ENCODE measurements around the gene ENTREP1. TPM values are rescaled to one million over a fixed set of nuclear protein-coding genes. Genes with fewer than 3 reads are reported as not detected.
"Not testable (repeated sequence)": the region's sequence is repeated elsewhere in the genome, so short reads cannot be mapped to it uniquely, and the experiment has no call there.

Gene ENTREP1
- total and polyA plus RNA-seq, 5 donors = 14.7 to 29.2 (median 25.0) TPM

GRCh38 chr9:69431203-69431602 lies 106.2 kb downstream of the ENTREP1 start:
- Histone ChIP-seq H3K4me3 (ENCODE audit: low read length) (no peak overlapping the region), H3K27me3 (ENCODE audit: control insufficient read depth, insufficient read depth) (no peaks in the 10 kb centered on the region), H3K4me1 (ENCODE audit: control insufficient read depth, insufficient read depth, low read length) (no peaks in the 10 kb centered on the region), H3K27ac (ENCODE audit: low read length) (no peak overlapping the region), H3K9me3 (ENCODE audit: control insufficient read depth, low read length) (no peaks in the 10 kb centered on the region)
- no peak for ATAC-seq
- WGBS = 93% methylated on average over 13 of the region's 13 CpGs
- DNase-seq = no peak
- intact Hi-C loops (cut with DNase I) = no loop called here

- H3K4me1 ChIP-seq (ENCODE audit: control insufficient read depth, insufficient read depth, low read length) = no peaks in the 10 kb centered on the region
- DNase-seq (no peak), ATAC-seq (no peak)
- intact Hi-C loops (cut with DNase I) = no loop called here
- H3K27ac ChIP-seq (ENCODE audit: low read length) = no peak overlapping the region
- H3K9me3 ChIP-seq (ENCODE audit: control insufficient read depth, low read length) = no peaks in the 10 kb centered on the region
- no peaks in the 10 kb centered on the region for H3K27me3 ChIP-seq (ENCODE audit: control insufficient read depth, insufficient read depth)
- no peak overlapping the region for H3K4me3 ChIP-seq (ENCODE audit: low read length)
- 90% methylated on average over 1 of the region's 1 CpG for WGBS
Observed at GRCh38 chr9:69431777-69432176, 106.8 kb downstream of the ENTREP1 start.

GRCh38 chr9:69432623-69433022 lies 107.6 kb downstream of the ENTREP1 start:
- ATAC-seq (no peak), DNase-seq (no peak)
- no peaks in the 10 kb centered on the region for H3K9me3 ChIP-seq (ENCODE audit: control insufficient read depth, low read length)
- 93% methylated on average over 11 of the region's 11 CpGs for WGBS
- no peaks in the 10 kb centered on the region for H3K4me1 ChIP-seq (ENCODE audit: control insufficient read depth, insufficient read depth, low read length)
- H3K27me3 ChIP-seq (ENCODE audit: control insufficient read depth, insufficient read depth) = no peaks in the 10 kb centered on the region
- no peak overlapping the region for H3K27ac ChIP-seq (ENCODE audit: low read length)
- intact Hi-C loops (cut with DNase I) = no loop called here
- H3K4me3 ChIP-seq (ENCODE audit: low read length) = no peak overlapping the region

GRCh38 chr9:69433392-69433791 lies 108.4 kb downstream of the ENTREP1 start:
- 57% methylated on average over 1 of the region's 1 CpG for WGBS
- H3K4me3 ChIP-seq (ENCODE audit: low read length) = no peak overlapping the region
- no peaks in the 10 kb centered on the region for H3K27me3 ChIP-seq (ENCODE audit: control insufficient read depth, insufficient read depth)
- intact Hi-C loops (cut with DNase I) = no loop called here
- ATAC-seq (no peak), DNase-seq (no peak)
- H3K9me3 ChIP-seq (ENCODE audit: control insufficient read depth, low read length) = no peaks in the 10 kb centered on the region
- H3K4me1 ChIP-seq (ENCODE audit: control insufficient read depth, insufficient read depth, low read length) = no peaks in the 10 kb centered on the region
- no peak overlapping the region for H3K27ac ChIP-seq (ENCODE audit: low read length)

GRCh38 chr9:69433968-69434367 lies 109.0 kb downstream of the ENTREP1 start:
- ATAC-seq (no peak), DNase-seq (no peak)
- WGBS = 96% methylated on average over 6 of the region's 6 CpGs
- no peak overlapping the region for H3K4me3 ChIP-seq (ENCODE audit: low read length)
- H3K27ac ChIP-seq (ENCODE audit: low read length) = no peak overlapping the region
- intact Hi-C loops (cut with DNase I) = no loop called here
- H3K27me3 ChIP-seq (ENCODE audit: control insufficient read depth, insufficient read depth) = no peaks in the 10 kb centered on the region
- no peaks in the 10 kb centered on the region for H3K4me1 ChIP-seq (ENCODE audit: control insufficient read depth, insufficient read depth, low read length)
- no peaks in the 10 kb centered on the region for H3K9me3 ChIP-seq (ENCODE audit: control insufficient read depth, low read length)

- intact Hi-C loops (cut with DNase I); H3K4me1 ChIP-seq (ENCODE audit: control insufficient read depth, insufficient read depth, low read length); H3K27ac ChIP-seq (ENCODE audit: low read length); H3K27me3 ChIP-seq (ENCODE audit: control insufficient read depth, insufficient read depth); H3K4me3 ChIP-seq (ENCODE audit: low read length); H3K9me3 ChIP-seq (ENCODE audit: control insufficient read depth, low read length); DNase-seq; ATAC-seq: not testable (repeated sequence)
- WGBS = 93% methylated on average over 4 of the region's 4 CpGs
Observed at GRCh38 chr9:69439654-69440053, 114.6 kb downstream of the ENTREP1 start.

- H3K27me3 ChIP-seq (ENCODE audit: control insufficient read depth, insufficient read depth); H3K4me3 ChIP-seq (ENCODE audit: low read length); ATAC-seq; H3K27ac ChIP-seq (ENCODE audit: low read length); H3K9me3 ChIP-seq (ENCODE audit: control insufficient read depth, low read length); H3K4me1 ChIP-seq (ENCODE audit: control insufficient read depth, insufficient read depth, low read length); intact Hi-C loops (cut with DNase I); DNase-seq: not testable (repeated sequence)
- WGBS = 93% methylated on average over 15 of the region's 15 CpGs
Observed at GRCh38 chr9:69440254-69440955, 115.4 kb downstream of the ENTREP1 start.

Other genes with a start within 250 kb of the ENTREP1 start
- 10 to 100 TPM; 37.9 to 56.3 (median 49.1) TPM for gene TJP2, start 150.9 kb upstream of the ENTREP1 start, total RNA-seq
- 23.8 TPM for gene TJP2, start 150.9 kb upstream of the ENTREP1 start, polyA plus RNA-seq